HG03045 (cell line): ENCODE measurements around the gene ASB1.
"Not testable (repeated sequence)": the region's sequence is repeated elsewhere in the genome, so short reads cannot be mapped to it uniquely, and the experiment has no call there.

Source experiments
- ATAC-seq: cut with Tn5 transposase; IDR thresholded peaks from one replicate; pipeline ENCODE4 v1.9.1; 2021; ENCODE audit warnings: mild to moderate bottlenecking, moderate library complexity; ENCODE audit not compliant: unreplicated experiment

Gene ASB1

DNA sequence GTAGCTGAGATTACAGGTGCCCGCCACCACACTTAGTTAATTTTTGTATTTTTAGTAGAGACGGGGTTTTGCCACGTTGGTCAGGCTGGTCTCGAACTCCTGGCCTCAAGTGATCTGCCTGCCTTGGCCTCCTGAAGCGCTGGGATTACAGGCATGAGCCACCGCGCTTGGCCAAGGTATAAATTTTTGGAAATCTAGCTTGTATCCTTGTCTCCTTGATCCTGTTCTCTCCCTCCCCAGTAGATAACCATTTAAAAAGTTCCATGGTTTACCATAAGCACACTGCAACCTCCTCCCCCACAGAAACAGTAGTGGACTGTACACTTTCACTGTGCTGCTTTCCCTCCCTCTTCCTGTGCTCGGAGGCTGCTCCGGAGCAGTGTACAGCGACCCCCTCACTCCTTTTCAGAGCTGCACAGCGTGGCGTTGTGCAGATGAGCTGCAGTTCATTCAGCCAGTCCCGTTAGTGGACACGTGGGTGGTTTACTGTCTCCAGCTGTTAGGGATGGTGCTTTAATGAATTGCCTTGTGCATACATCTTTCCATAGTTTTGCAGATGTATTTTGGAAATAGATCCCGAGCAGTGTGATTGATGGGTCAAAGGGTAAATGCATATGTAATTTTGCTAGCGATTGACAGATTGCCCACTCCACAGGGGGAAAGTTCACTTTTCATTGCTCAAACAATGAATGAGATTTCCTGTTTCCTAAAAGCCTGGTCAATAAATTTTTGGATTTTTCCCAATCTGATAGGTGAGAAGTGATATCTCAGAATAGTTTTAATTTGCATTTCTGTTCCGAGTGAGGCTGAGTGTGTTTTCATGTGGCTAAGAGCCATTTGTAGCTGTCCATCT is 14.8 kb downstream of the ASB1 start:
- no peak for ATAC-seq

DNA sequence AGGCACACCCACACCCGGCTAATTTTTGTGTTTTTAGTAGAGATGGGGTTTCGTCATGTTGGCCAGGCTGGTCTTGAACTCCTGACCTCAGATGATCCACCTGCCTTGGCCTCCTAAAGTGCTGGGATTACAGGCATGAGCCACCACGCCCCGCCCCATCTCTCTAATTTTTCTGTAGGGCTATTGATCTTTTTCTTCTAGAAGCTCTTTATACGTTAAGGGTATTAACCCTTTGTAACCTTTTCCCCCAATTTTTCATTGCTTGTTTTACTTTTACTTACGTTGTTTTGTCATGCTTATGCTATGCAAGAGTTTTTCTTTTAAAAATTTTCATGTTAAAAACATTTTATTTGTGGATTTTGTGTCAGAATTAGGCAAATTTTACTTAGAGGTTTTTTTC is 15.5 kb downstream of the ASB1 start:
- not testable (repeated sequence) for ATAC-seq

- ATAC-seq, result no peak
These were observed 17.5 kb downstream of the ASB1 start for GRCh38 chr2:238444242-238444641.

DNA sequence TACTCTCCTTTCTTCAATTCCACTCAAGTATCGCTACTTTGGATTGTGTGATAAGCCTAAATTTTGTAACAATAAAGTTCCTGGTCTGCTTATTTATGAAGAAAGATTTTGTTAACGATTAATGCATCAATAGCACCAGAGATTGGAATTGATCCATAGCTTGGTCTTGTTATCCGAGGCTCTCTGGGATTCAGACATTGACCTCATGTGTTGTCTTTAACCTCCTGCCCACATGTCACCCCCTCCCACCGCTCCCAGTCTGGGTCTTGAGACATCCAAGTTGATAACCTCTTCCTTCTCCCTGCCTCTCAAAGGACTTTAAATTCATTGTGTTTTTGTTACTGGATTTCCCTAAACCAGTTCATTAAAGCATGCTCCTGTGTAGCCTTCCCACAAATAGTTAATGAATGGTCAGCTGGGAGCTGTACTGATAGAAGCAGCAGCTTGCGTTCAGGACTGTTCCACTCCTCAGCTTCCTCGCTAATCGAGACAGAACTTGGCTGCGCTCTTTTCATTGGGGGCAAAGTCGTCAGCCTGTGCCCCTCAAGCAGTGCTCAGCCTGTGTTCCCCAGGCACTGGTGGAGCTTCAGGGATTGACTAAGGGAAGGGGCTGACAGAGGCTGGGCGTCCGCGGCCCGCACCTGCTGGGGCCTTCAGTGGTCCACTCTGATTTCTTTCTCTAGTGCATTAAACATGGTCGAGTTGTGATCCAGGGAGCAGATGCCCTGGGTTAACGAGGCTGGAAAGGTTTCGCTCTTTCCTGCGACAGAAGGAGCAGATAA is 18.9 kb downstream of the ASB1 start:
- ATAC-seq, result no peak

DNA sequence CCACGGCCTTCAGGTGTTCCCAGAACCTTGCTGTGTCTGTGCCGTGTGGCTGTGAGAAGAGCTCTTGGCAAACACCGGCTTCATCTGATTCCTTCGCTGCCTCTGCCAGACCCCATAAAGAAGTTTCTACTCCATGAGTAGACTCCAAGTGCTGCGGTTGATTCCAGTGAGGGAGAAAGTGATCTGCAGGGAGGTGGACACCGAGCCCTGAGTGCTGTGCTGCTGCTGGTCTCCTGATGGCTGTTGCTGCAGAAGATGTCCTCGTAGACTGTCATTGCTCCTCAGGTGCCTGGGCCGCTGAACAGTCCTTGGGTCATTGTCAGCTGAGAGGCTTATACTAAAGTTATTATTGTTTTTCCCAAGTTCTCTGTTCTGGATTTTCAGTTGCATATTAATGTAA is 19.6 kb downstream of the ASB1 start:
- ATAC-seq, result no peak

GRCh38 chr2:238448031-238448955 is 21.6 kb downstream of the ASB1 start:
- ATAC-seq, result no peak

- no peak for ATAC-seq
These were observed 22.5 kb downstream of the ASB1 start for GRCh38 chr2:238449241-238449640.

GRCh38 chr2:238449909-238450417 is 23.2 kb downstream of the ASB1 start:
- ATAC-seq, result no peak

- ATAC-seq, result no peak
These were observed 23.7 kb downstream of the ASB1 start for GRCh38 chr2:238450440-238450861.

DNA sequence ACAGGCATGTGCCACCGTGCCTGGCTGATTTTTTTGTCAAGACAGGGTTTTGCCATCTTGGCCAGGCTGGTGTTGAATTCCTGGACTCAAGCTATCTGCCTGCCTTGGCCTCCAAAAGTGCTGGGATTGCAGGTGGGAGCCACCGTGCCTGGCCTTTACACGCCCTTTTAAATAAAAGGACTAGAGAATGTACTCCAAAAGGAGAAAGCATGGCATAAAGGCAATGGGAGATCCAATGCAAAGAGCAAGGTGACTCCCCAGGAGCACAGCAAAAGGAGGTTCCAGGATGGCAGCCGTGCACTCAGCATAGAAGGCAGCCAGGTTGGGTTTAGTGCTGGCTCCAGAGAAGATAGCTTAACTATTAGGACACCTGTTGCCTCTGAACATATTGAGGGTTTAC is 27.1 kb downstream of the ASB1 start:
- no peak for ATAC-seq

- no peak for ATAC-seq
These were observed 29.7 kb downstream of the ASB1 start for GRCh38 chr2:238456449-238456848.

DNA sequence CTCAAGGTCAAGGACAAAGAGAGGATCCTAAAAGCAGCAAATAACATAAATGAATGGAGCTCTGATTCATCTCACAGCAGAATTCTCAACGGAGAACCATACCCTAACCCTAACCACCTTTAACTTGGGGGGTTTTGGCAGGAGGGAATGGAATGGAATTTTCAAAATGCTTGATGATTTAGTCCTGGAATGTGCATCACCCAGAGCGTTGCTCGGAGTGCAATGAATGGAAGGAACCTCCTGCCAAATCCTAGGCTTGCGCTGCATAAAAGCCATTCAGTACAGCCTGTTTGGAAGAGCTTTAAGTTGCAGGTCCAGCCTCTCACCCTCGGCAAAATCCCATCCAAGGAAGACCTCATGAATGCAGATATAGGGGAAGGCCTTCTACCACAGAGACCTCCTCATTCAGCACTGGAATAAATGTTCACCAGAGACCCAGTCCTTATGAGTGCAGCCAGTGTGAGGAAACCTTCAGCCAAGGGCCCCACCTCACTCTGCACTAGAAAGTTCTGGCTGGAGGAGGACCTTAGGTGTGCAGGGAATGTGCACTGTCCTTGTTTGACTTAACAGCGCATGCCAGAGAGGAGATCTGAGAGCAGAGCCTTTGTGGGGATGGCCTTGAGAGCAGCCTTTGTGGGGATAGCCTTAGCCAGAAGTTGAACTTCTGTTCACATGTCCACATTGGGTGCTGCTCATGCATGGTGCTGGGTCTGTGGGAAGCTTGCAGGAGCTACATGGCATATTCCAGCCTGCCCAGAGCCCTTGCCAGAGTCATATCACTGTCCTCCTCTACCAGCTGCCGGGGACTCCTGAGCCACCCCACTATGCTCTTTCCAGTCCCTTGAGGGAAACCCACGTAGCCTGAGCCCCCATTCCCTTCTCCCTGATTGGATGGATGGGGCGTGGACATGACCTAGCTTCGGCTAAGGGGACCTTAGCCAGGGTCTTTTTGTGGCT is 30.5 kb downstream of the ASB1 start:
- no peak for ATAC-seq

DNA sequence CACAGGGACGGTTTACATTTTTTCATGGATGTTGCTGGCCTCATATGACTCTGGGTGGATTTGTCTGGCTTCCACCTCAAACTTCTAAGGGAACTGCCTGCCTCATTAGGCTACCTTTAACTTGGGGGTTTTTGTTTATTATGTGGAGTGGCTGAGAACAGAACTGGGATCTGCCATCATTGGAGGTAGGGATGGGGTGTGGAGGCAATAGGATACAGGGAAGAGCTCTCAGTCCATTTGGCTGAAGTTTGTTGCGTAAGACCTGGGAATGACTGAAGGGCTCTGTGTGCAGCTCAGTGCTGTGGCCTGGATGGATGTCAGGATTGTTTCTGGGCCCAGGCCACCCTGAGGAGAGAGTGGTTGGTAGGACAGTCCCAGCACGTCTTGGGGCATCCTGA is 31.2 kb downstream of the ASB1 start:
- ATAC-seq, result no peak

DNA sequence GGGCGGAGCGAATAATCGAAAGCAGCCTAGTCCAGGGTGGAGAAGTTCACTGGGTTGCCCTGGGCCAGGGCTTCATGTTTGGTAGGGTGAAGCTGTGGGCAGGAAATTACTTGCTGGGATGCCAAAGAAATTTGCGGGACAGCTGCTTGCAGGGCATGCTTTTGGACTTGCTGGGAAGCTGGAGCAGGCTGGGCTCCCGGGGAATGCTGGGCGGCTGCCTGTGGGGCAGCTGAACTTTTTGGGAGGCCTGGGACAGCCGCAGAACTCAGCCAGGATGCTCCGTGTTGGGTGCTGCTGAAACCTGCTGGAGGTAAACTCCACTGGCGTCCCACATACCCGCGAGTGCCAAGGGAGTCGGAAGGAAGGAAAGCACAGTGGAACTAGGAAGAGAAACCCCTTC is 31.9 kb downstream of the ASB1 start:
- no peak for ATAC-seq

DNA sequence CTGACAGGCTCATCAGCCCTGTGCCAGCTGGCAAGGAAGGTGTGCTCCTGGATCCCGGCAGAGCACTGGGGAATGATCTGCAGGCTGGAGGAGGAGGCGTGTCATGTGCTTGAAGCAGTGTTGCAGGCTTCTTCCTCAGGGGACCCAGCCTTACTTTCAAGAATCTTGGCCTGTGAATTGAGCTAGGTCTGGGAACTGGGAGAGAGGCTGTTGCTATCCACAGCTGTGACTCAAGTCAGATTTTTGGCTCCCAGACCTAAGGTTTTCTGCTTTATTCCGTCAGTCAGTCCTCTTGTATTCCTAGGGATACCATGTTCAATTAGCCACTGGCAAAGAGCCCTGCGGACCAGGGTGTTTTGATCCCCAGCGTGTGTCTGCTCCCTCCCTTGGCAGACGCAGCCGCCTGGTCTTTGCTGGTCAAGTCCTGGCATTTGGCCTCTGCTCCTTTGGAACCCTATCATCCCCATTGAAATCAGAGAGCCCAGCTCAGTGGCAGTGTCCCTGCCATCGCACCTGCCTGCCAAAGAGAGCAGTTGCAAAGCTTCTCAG is 32.4 kb downstream of the ASB1 start:
- no peak for ATAC-seq

GRCh38 chr2:238461051-238461450 is 34.3 kb downstream of the ASB1 start:
- no peak for ATAC-seq

DNA sequence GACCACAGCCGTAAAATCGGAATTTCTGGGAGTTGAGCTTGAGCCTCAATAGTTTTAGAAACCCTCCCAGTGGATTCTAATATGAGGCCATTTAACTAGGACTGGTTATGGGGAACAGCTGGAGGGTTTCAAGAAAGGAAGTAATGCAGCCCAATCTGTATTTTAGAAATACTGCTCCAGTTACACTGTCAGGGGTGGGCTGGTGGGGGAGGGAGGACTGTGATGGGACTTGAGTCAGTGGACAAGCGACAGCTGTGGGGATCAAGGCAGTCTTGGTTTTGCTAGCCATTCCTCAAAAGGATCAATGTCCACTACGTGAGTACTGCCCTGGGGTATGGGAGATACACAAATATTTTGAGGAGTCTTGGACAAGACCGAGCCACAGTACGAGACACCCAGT is 34.8 kb downstream of the ASB1 start:
- ATAC-seq, result no peak

GRCh38 chr2:238461916-238462315 is 35.2 kb downstream of the ASB1 start:
- ATAC-seq, result no peak

DNA sequence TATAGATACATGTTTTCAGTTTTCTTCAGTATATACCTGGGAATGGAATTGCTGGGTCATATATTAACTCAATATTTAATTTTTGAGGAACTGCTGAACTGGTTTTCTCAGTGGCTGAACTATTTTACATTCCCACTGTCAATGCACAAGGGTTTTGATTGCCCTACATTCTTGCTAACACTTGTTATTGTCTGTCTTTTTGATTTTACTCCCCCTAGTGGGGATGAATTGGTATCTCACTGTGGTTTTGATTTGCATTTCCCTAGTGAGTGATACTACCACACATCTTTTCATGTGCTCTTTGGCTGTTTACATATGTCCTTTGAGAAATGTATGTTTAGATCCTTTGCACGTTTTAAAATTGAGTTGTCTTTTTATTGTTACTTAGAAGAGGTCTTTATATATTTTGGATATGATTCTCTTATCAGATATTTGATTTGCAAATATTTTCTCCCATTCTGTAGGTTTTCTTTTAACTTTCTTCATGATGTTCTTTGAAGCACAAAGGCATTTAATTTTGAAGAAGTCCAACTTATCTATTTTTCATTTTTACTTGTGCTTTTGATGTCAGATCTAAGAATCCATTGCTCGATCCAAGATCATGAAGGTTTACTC is 36.2 kb downstream of the ASB1 start:
- no peak for ATAC-seq
